T-helper 17 cell (primary cell): Measurements from ENCODE around the gene PON2. TPM values are rescaled to one million over a fixed set of nuclear protein-coding genes. Genes with fewer than 3 reads are reported as not detected.
"Not testable (repeated sequence)": the region's sequence is repeated elsewhere in the genome, so short reads cannot be mapped to it uniquely, and the experiment has no call there.

ENCODE experiments used
- ATAC-seq: fragments of 150-1000 bp; cut with Tn5 transposase; 2 replicates; pipeline ENCODE4 v1.10.0; 2021; ENCODE audit warnings: mild to moderate bottlenecking, moderate library complexity
- DNase-seq, 3 donors: peaks; one replicate each; pipeline versions ENCODE4 v3.0.0 to v3.0.0-alpha.2; 2020 to 2021
- H3K9me3 ChIP-seq: one replicate; pipeline ENCODE4 v1.7.0; 2013; ENCODE audit warnings: low read length, mild to moderate bottlenecking; ENCODE audit not compliant: control insufficient read depth, poor library complexity, severe bottlenecking
- H3K27ac Mint-ChIP-seq: one replicate; pipeline ENCODE4 v1.8.0; 2022; ENCODE audit warnings: mild to moderate bottlenecking, moderate library complexity, mixed read lengths
- H3K27me3 Mint-ChIP-seq: one replicate; pipeline ENCODE4 v1.8.0; 2022; ENCODE audit warnings: mixed read lengths
- H3K36me3 Mint-ChIP-seq: one replicate; pipeline ENCODE4 v1.8.0; 2022; ENCODE audit warnings: low read depth, mixed read lengths
- H3K4me1 Mint-ChIP-seq: one replicate; pipeline ENCODE4 v1.8.0; 2022; ENCODE audit warnings: mild to moderate bottlenecking, mixed read lengths
- H3K4me3 Mint-ChIP-seq: one replicate; pipeline ENCODE4 v1.8.0; 2022; ENCODE audit warnings: mild to moderate bottlenecking, moderate library complexity, mixed read lengths
- total RNA-seq, 4 donors: library from RNA in 2 of 4; stranded (reverse) in 2 of 4; gene quantifications; one replicate each; pipeline ENCODE4 v1.2.3 and lab custom pipeline; 2022 to 2026

Gene PON2
- total RNA-seq, 2 donors from 2014 or later, result 6.3 to 8.2 TPM

GRCh38 chr7:95407751-95408150 is 27.1 kb downstream of the PON2 start:
- ATAC-seq (no peak), DNase-seq (no peak)
- Mint-ChIP-seq H3K4me3 (no peak overlapping the region), H3K4me1 (no peaks in the 10 kb centered on the region), H3K36me3 (no peaks in the 10 kb centered on the region), H3K27ac (no peak overlapping the region), H3K27me3 (no peaks in the 10 kb centered on the region)
- no peaks in the 10 kb centered on the region for H3K9me3 ChIP-seq

- no peaks in the 10 kb centered on the region for H3K27me3 Mint-ChIP-seq
- no peaks in the 10 kb centered on the region for H3K9me3 ChIP-seq
- H3K27ac Mint-ChIP-seq, result no peak overlapping the region
- DNase-seq (no peak), ATAC-seq (no peak)
- H3K4me1 Mint-ChIP-seq, result no peaks in the 10 kb centered on the region
- H3K36me3 Mint-ChIP-seq, result no peaks in the 10 kb centered on the region
- no peak overlapping the region for H3K4me3 Mint-ChIP-seq
Observed at GRCh38 chr7:95405800-95406199, 29.0 kb downstream of the PON2 start.

GRCh38 chr7:95405208-95405607 is 29.6 kb downstream of the PON2 start:
- DNase-seq (no peak), ATAC-seq (no peak)
- H3K4me1 Mint-ChIP-seq, result no peaks in the 10 kb centered on the region
- no peak overlapping the region for H3K27ac Mint-ChIP-seq
- no peak overlapping the region for H3K4me3 Mint-ChIP-seq
- H3K9me3 ChIP-seq, result no peaks in the 10 kb centered on the region
- no peaks in the 10 kb centered on the region for H3K36me3 Mint-ChIP-seq
- peaks cover 2% of the 10 kb centered on the region for H3K27me3 Mint-ChIP-seq

- H3K36me3 Mint-ChIP-seq, result no peaks in the 10 kb centered on the region
- ATAC-seq (no peak), DNase-seq (no peak)
- H3K9me3 ChIP-seq, result no peaks in the 10 kb centered on the region
- no peaks in the 10 kb centered on the region for H3K4me1 Mint-ChIP-seq
- H3K27ac Mint-ChIP-seq, result no peak overlapping the region
- peaks cover 6% of the 10 kb centered on the region for H3K27me3 Mint-ChIP-seq
- no peak overlapping the region for H3K4me3 Mint-ChIP-seq
Observed at GRCh38 chr7:95404316-95404865, 30.4 kb downstream of the PON2 start.

- Mint-ChIP-seq H3K27ac (no peak overlapping the region), H3K4me3 (no peak overlapping the region), H3K27me3 (peaks cover 51% of the 10 kb centered on the region), H3K4me1 (peaks cover 6% of the 10 kb centered on the region), H3K36me3 (peaks cover 4% of the 10 kb centered on the region)
- no peaks in the 10 kb centered on the region for H3K9me3 ChIP-seq
- ATAC-seq (no peak), DNase-seq (no peak)
Observed at GRCh38 chr7:95398155-95398940, 36.5 kb downstream of the PON2 start.

GRCh38 chr7:95397381-95397780 is 37.4 kb downstream of the PON2 start:
- Mint-ChIP-seq H3K27me3 (peaks cover 56% of the 10 kb centered on the region), H3K4me1 (peaks cover 6% of the 10 kb centered on the region), H3K27ac (no peak overlapping the region), H3K4me3 (no peak overlapping the region), H3K36me3 (peaks cover 4% of the 10 kb centered on the region)
- DNase-seq, result no peak
- no peaks in the 10 kb centered on the region for H3K9me3 ChIP-seq
- no peak for ATAC-seq

- ATAC-seq (peak; percentile 84), DNase-seq (no peak)
- H3K9me3 ChIP-seq, result no peaks in the 10 kb centered on the region
- peaks cover 6% of the 10 kb centered on the region for H3K4me1 Mint-ChIP-seq
- peaks cover 4% of the 10 kb centered on the region for H3K36me3 Mint-ChIP-seq
- H3K4me3 Mint-ChIP-seq, result peak within 1 kb of the TSS; percentile 75
- peaks cover 61% of the 10 kb centered on the region for H3K27me3 Mint-ChIP-seq
- no peak within 1 kb of the TSS for H3K27ac Mint-ChIP-seq
Observed at GRCh38 chr7:95396136-95397032, 38.4 kb downstream of the PON2 start, which contains the start of gene PON3. PON3 (minus strand) TSS chr7:95396375; CDS start chr7:95396350, 25 bp downstream.

GRCh38 chr7:95395755-95396135 is 39.1 kb downstream of the PON2 start:
- H3K9me3 ChIP-seq, result no peaks in the 10 kb centered on the region
- H3K4me1 Mint-ChIP-seq, result peaks cover 6% of the 10 kb centered on the region
- H3K27ac Mint-ChIP-seq, result no peak overlapping the region
- peak overlapping the region; percentile 75 for H3K4me3 Mint-ChIP-seq
- peaks cover 4% of the 10 kb centered on the region for H3K36me3 Mint-ChIP-seq
- no peak for ATAC-seq
- DNase-seq, result no peak
- H3K27me3 Mint-ChIP-seq, result peaks cover 66% of the 10 kb centered on the region

GRCh38 chr7:95394370-95394769 is 40.5 kb downstream of the PON2 start:
- no peaks in the 10 kb centered on the region for H3K9me3 ChIP-seq
- Mint-ChIP-seq H3K36me3 (peaks cover 4% of the 10 kb centered on the region), H3K4me1 (peaks cover 6% of the 10 kb centered on the region), H3K4me3 (no peak overlapping the region), H3K27ac (no peak overlapping the region), H3K27me3 (peaks cover 61% of the 10 kb centered on the region)
- ATAC-seq (no peak), DNase-seq (no peak)

GRCh38 chr7:95391761-95392160 is 43.1 kb downstream of the PON2 start:
- no peaks in the 10 kb centered on the region for H3K9me3 ChIP-seq
- H3K36me3 Mint-ChIP-seq, result no peaks in the 10 kb centered on the region
- H3K4me3 Mint-ChIP-seq, result no peak overlapping the region
- H3K27ac Mint-ChIP-seq, result no peak overlapping the region
- ATAC-seq, result no peak
- peaks cover 38% of the 10 kb centered on the region for H3K27me3 Mint-ChIP-seq
- no peak for DNase-seq
- peaks cover 5% of the 10 kb centered on the region for H3K4me1 Mint-ChIP-seq

GRCh38 chr7:95389516-95389915 is 45.3 kb downstream of the PON2 start:
- Mint-ChIP-seq H3K36me3 (no peaks in the 10 kb centered on the region), H3K27ac (no peak overlapping the region), H3K4me3 (no peak overlapping the region), H3K4me1 (no peaks in the 10 kb centered on the region), H3K27me3 (peaks cover 27% of the 10 kb centered on the region)
- DNase-seq (no peak), ATAC-seq (no peak)
- no peaks in the 10 kb centered on the region for H3K9me3 ChIP-seq

GRCh38 chr7:95379457-95379856 is 55.4 kb downstream of the PON2 start:
- H3K27me3 Mint-ChIP-seq, DNase-seq, H3K27ac Mint-ChIP-seq, ATAC-seq, H3K36me3 Mint-ChIP-seq, H3K9me3 ChIP-seq, H3K4me3 Mint-ChIP-seq, H3K4me1 Mint-ChIP-seq: not testable (repeated sequence)

GRCh38 chr7:95376632-95377400 is 58.0 kb downstream of the PON2 start:
- no peaks in the 10 kb centered on the region for H3K9me3 ChIP-seq
- Mint-ChIP-seq H3K27ac (peak overlapping the region; percentile 4), H3K4me1 (no peaks in the 10 kb centered on the region), H3K4me3 (no peak overlapping the region), H3K27me3 (no peaks in the 10 kb centered on the region), H3K36me3 (no peaks in the 10 kb centered on the region)
- ATAC-seq (peak; percentile 33), DNase-seq (no peak)
